Measurements from ENCODE around the gene IMP4.
"Not testable (repeated sequence)": the region's sequence is repeated elsewhere in the genome, so short reads cannot be mapped to it uniquely, and the experiment has no call there.

The IMP4 gene, protein sequence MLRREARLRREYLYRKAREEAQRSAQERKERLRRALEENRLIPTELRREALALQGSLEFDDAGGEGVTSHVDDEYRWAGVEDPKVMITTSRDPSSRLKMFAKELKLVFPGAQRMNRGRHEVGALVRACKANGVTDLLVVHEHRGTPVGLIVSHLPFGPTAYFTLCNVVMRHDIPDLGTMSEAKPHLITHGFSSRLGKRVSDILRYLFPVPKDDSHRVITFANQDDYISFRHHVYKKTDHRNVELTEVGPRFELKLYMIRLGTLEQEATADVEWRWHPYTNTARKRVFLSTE

GRCh38 chr2:130342533-130343275 lies at the start of gene IMP4:
TSS of gene IMP4 (plus strand) at chr2:130342897. CDS start at chr2:130342933, 36 bp downstream.
- DNase-seq: peak; percentile 95 to 100 (median 98)
- intact Hi-C loops (cut with DNase I): loop anchor here (1.0 to 5.0 kb wide), 3 partner anchors 14 to 160 kb away; partner anchors contain the start of genes MZT2B, PTPN18 and SMPD4

DNA sequence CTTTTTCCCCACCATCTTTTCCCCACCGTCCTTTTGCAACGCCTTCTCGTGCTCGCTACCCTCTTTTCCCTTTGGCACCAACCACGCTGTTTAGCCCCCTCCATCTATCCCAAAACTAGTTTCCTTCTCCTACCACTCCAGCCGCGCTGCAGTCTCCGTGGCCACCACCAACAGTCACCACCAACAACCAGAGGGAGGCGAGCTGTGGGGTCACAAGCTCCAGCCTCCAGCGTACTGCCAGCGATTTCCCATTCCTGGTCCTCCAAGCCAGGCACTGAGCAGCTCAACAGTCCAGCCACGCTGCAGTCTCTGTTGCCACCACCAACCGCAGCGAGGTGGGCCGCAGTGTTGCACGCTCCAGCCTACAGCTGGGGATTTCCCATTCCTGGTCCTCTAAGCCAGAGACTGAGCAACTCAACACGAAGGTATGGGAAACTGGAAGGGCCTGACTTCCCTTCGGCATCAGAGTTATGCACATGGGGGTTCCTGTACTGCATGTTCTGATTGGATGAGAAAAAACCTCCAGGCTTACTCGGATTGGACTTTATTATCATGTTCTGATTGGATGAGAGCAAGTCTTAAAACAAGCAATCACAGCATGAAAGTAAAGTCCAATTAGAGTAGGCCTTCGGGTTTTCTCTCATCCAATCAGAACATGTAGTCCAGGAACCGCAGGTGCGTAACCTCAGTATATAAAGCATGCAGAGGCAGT lies 42.3 kb upstream of the IMP4 start:
- DNase-seq: peak in 1 of 10 donors; percentile 45
- intact Hi-C loops (cut with DNase I): no loop called here

DNA sequence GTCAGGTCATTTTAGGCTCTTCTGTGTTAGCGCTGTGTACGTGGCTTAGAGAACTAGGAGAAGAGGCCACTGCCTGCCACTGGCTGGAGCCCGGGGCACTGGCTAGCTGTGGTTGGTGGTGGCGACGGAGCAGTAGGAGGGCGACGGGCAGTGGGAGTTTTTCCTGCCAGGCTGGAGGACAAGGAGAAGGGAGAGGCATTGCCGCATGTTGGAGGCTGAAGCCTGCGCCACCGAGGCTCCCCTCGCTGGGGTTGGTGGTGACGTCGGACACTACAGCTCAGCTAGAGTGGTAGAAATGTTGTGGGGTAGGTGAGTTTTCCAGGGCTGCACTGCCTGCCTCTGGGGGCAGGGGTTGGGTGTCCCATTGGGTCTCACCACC lies 41.7 kb upstream of the IMP4 start:
- peak in 2 of 10 donors; percentile 56 to 67 for DNase-seq
- intact Hi-C loops (cut with DNase I): no loop called here

- intact Hi-C loops (cut with DNase I): no loop called here
These were observed 40.4 kb upstream of the IMP4 start for GRCh38 chr2:130302164-130302886.

DNA sequence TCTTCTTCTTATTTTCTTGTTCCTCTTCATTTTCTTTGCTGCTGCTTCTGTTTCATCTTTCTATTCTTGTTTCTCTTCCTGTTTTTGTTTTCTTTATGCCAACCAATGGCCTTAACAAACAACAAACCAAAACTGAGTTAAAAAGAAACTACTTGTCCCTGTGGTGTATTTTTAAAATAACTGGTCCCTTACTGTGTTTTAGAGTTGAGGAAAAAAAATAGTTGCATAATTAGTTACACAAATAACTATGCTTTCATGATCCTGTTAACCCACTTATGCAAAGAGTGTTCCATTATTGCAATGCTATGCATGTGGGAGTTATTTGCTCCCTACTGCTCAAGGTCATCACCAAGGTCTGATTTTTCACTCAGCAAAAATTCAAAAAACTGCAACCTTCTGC lies 39.5 kb upstream of the IMP4 start:
- intact Hi-C loops (cut with DNase I): no loop called here
- no peak for DNase-seq

More at GRCh38 chr2:130302164-130302886, 40.4 kb upstream of the IMP4 start:
- DNase-seq: peak in 2 of 10 donors; percentile 63 to 76

GRCh38 chr2:130304726-130305125 lies 38.0 kb upstream of the IMP4 start:
- DNase-seq: no peak
- intact Hi-C loops (cut with DNase I): no loop called here

GRCh38 chr2:130307850-130308249 lies 34.8 kb upstream of the IMP4 start:
- DNase-seq: no peak
- intact Hi-C loops (cut with DNase I): no loop called here

- DNase-seq: no peak
- intact Hi-C loops (cut with DNase I): no loop called here
These were observed 31.8 kb upstream of the IMP4 start for GRCh38 chr2:130310881-130311280.

GRCh38 chr2:130313812-130314334 lies 28.8 kb upstream of the IMP4 start:
- intact Hi-C loops (cut with DNase I): no loop called here

DNA sequence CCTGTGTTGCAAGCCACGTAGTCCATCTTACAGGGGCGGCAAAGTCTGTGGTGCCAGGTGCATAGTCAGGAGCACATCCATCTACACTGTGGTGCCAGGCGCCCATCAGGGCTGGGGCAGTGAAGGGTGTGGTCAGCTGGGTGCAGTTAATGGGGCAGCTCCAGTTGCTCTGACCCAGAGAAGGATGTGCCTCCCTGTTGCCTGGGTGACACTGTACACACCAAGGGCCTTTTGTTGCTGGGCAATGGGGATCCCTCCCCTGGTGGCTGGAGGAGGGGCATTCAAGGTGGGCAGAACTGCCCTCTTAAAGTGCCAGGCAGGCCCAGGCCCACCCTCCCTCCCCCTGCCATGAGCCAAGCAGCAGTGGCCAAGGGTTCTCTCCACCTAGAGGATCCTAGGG lies 28.3 kb upstream of the IMP4 start:
- intact Hi-C loops (cut with DNase I): no loop called here
- DNase-seq: no peak

More at GRCh38 chr2:130313812-130314334, 28.8 kb upstream of the IMP4 start:
- DNase-seq: peak in 2 of 10 donors; percentile 61 to 83

- no peak for DNase-seq
- intact Hi-C loops (cut with DNase I): no loop called here
These were observed 26.1 kb upstream of the IMP4 start for GRCh38 chr2:130316596-130316995.

DNA sequence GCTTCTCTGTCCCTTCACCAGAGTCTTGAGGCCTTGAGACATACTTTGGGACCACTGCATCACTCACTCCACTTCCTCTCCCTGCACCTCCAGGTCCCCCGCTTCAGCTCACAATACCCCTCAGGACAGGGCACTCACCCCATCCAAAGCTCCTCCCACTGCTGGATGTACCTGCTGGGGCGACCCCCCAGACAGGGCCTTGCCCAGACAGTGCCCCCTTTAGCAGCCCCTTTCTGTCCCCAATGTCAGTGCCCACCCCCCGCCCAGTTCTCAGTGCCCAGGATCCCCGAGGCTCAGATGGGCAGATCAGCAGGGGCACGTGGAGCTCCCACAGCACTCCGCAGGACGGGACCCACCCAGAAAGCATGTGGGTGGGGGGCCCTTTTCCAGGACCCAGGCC lies 23.8 kb upstream of the IMP4 start:
- intact Hi-C loops (cut with DNase I): no loop called here
- DNase-seq: peak in 1 of 10 donors; percentile 61

- DNase-seq: no peak
- intact Hi-C loops (cut with DNase I): no loop called here
These were observed 23.2 kb upstream of the IMP4 start for GRCh38 chr2:130319536-130319935.

DNA sequence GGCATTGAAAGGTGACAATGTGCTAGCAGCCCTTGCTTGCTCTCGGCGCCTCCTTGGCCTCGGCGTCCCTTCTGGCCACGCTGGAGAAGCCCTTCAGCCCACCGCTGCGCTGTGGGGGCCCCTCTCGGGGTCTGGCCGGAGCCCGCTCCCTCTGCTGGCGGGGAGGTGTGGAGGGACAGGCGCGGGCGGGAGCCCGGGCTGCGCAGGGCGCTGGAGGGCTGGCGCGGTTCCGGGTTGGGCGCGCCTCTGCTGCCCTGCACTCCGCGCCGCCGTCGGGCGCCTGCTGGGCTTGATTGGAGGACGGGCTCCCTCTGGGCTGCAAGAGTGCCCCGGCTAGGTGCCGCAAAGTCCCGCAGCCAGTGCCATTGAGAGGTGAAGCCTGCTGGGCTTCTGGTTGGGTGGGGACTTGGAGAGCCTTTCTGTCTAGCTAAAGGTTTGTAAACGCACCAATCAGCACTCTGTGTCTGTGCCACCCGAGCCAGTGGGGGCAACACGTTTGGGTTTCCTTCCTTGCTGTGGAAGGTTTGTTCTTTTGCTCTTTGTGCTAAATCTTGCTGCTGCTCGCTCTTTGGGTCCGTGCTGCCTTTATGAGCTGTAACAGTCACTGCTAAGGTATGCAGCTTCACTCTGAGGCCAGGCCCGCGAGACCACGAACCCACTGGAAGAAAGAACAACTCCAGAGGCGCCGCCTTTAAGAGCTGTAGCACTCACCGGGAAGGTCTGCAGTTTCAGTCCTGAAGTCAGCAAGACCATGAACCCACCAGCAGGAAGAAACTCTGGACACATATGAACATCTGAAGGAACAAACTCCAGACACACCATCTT lies 14.8 kb upstream of the IMP4 start:
- no peak for DNase-seq
- intact Hi-C loops (cut with DNase I): no loop called here

GRCh38 chr2:130328710-130329109 lies 14.0 kb upstream of the IMP4 start:
- no peak for DNase-seq
- intact Hi-C loops (cut with DNase I): no loop called here

DNA sequence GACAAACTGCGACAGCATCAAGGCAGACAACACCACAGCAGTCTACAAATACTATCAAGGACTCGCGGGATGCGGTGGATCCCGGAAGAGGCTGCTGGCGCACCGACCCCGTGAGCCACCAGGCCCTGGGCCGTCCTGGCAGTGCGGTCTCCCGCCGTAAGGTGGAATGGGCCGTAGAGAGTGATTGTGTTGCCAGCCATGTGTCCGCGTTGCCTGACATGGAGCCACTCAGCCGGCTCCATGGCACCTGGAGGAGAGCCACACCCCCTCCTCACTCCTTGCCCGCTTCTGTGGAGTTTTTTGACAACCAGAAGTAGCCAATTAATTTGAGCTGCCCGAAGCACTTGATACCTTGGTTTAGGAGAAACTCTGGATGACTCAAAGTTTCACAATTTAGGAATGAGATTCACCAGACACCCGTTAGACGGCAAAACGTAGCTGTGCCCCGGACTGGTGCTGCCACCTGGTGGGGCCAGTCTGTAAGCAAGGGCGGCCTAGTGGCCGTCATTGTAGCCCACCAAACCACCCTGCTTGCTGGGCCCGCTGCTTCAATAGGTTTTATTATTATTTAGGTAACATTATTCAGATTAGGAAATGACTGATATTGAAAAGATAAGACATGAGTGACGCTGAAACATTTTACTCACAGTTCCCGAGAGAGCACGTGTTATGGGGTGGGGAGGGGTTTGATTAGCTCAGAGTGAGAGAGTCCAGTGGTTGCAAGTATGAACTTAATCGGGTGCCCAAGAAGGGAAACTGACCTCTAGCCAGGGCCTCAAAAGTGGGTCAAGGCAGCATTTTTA lies 10.2 kb upstream of the IMP4 start:
- DNase-seq: peak in 9 of 10 donors; percentile 31 to 95 (median 77)
- intact Hi-C loops (cut with DNase I): loop anchor here (2.0 kb wide), 1 partner anchor 396 kb away; no protein-coding TSS in a partner anchor

- not testable (repeated sequence) for DNase-seq
- intact Hi-C loops (cut with DNase I): loop anchor here (2.0 kb wide), 1 partner anchor 396 kb away; no protein-coding TSS in a partner anchor
These were observed 9.4 kb upstream of the IMP4 start for GRCh38 chr2:130333253-130333652.

- intact Hi-C loops (cut with DNase I): no loop called here
- DNase-seq: peak in 1 of 10 donors; percentile 41
These were observed 8.7 kb upstream of the IMP4 start for GRCh38 chr2:130334026-130334425.
